ENCODE results near the gene KCNK3.

GRCh38 chr2:26722911-26723310 lies 30.4 kb downstream of the KCNK3 start:
- no peak for TF ChIP-seq CTCF (IDR thresholded peaks at IDR 0.05 in 8 of 11, conservative IDR thresholded peaks at IDR 0.05 in 3 of 11)
- no peak for TF ChIP-seq POLR2A (IDR thresholded peaks at IDR 0.05)
- peak in 1 of 3 donors; percentile 29 for TF ChIP-seq POLR2AphosphoS5 (IDR thresholded peaks at IDR 0.05)

Measured in spleen (tissue), 7 donors.